ENCODE data around the gene FBXO45.

- TF ChIP-seq CTCF (IDR thresholded peaks at IDR 0.05 in 2 of 3, conservative IDR thresholded peaks at IDR 0.05 in 1 of 3; ENCODE audit: borderline replicate concordance in 1 of 3, insufficient read depth in 1 of 3, low read depth in 2 of 3, low read length in 2 of 3) (peak; percentile 53 to 62 (median 56); a peak in 5 of 6 replicates), EZH2phosphoT487 (IDR thresholded peaks at IDR 0.05; ENCODE audit: borderline replicate concordance) (no peak), POLR2AphosphoS5 (IDR thresholded peaks at IDR 0.05; ENCODE audit: low read depth, low read length) (no peak), POLR2A (IDR thresholded peaks at IDR 0.05; ENCODE audit: borderline replicate concordance, extremely low read depth, insufficient read depth, insufficient read length) (no peak), EZH2 (IDR thresholded peaks at IDR 0.05) (no peak), ZFX (IDR thresholded peaks at IDR 0.05) (no peak), MAX (IDR thresholded peaks at IDR 0.05) (no peak), FOSL1 (IDR thresholded peaks at IDR 0.05; ENCODE audit: low read depth) (no peak)
Measured at GRCh38 chr3:196524527-196524926, 43.9 kb upstream of the FBXO45 start.

All from HCT116 (cell line).